ENCODE data around the gene SPRED2.

SPRED2 gene, protein sequence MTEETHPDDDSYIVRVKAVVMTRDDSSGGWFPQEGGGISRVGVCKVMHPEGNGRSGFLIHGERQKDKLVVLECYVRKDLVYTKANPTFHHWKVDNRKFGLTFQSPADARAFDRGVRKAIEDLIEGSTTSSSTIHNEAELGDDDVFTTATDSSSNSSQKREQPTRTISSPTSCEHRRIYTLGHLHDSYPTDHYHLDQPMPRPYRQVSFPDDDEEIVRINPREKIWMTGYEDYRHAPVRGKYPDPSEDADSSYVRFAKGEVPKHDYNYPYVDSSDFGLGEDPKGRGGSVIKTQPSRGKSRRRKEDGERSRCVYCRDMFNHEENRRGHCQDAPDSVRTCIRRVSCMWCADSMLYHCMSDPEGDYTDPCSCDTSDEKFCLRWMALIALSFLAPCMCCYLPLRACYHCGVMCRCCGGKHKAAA

DNA sequence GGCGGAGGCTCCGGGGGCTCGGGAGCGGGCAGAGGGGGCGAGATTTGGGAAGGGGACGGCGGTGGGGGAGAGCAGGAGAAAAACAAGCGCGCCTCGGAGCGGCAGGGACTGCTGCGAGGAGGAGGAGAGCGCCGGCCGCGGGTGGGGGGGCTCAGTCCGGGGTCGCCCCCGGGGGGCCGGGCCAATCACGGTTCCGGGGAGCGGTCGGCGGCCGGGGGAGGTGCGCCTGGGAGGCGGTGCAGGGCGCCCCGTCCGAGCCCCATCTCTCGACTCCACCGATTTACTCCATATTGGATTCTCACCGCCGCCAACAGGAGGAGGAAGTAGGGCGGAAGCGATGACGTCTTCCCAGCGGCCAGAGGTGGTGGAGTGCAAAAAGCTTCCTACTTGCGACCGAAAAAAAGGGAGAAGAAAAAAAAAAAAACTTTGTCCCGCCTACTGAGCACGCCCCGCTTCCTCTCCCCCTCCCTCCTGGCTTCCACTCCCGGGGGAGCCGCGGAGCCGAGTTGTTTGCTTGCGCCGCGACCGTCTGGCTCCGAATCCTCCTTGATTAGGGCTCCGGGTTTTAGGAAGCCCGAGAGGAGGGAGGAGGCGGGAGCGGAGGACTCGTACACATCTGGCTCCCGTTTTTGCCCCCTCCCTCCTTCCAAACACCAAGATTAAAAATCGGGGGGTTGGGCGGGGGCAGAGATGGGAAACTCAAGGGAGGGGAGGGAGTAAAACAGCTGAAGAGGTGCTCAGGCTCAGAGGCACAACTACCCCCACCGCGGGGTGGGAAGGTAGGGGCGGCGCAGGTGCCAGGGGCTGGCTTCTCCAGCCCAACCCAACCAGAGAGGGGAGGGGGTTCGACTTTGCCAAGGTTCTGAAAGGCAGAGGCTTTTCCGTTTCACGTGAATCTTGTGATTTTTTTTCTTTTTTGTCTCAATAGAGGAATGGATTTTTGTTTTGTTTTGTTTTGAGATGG, at the start of gene SPRED2:
Gene SPRED2 (minus strand): TSS at position 373 of the 964 bp plus-strand sequence. CDS start 612 bp downstream, outside the sequence.
- FAIRE-seq (peak; percentile 79), DNase-seq (ENCODE audit: low spot score) (peak; percentile 89)

DNA sequence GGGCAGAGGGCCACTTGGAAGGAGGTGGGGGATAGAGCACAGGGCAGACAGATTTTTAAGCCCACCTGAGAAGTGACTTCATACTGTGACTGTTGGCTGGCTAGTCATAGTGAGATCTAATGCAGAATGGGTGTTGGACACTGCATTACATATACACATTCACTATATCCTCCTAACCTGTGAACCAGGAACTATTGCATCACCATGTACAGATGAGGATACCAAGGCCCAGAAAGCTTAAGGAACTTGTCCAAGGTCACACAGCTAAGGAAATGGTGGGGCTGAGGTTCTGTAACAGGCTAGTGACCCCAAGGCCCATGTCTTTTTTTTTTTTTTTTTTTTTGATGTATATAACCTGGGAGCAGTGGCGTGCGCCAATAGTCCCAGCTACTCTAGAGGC, 49.6 kb upstream of the SPRED2 start:
- no peak for DNase-seq (ENCODE audit: low spot score)

GRCh38 chr2:65479524-65479923, 47.1 kb upstream of the SPRED2 start:
- FAIRE-seq (no peak), DNase-seq (ENCODE audit: low spot score) (no peak)

More for the DNA sequence above, 49.6 kb upstream of the SPRED2 start:
- no peak for FAIRE-seq

- DNase-seq (ENCODE audit: low spot score) (no peak), FAIRE-seq (no peak)
These were observed 46.2 kb upstream of the SPRED2 start for GRCh38 chr2:65478498-65479135.

GRCh38 chr2:65477590-65477989, 45.2 kb upstream of the SPRED2 start:
- DNase-seq (ENCODE audit: low spot score) (no peak), FAIRE-seq (no peak)

- DNase-seq (ENCODE audit: low spot score), result no peak
- FAIRE-seq, result no peak
These were observed 44.4 kb upstream of the SPRED2 start for GRCh38 chr2:65476778-65477177.

- no peak for DNase-seq (ENCODE audit: low spot score)
- no peak for FAIRE-seq
These were observed 42.6 kb upstream of the SPRED2 start for GRCh38 chr2:65475000-65475399.

DNA sequence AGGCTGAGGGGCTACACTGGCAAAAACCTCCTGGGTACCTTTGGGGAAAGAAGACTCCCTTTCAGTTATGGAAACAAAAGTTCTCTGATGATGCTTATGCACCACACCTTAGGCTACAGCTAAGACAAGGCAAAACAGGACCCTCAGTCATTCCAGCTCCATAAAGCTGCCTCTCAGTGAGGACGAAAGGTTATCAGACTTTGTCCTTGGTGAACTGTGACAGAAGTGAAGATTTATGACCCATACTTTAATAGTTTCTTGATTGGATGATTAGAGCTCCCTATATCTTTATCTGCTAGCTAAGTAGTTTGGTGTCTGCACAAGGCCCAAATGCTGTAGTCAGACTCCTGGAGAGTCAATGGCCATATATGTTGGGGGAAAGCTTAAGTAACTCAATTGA, 40.6 kb upstream of the SPRED2 start:
- DNase-seq (ENCODE audit: low spot score) (no peak), FAIRE-seq (no peak)

DNA sequence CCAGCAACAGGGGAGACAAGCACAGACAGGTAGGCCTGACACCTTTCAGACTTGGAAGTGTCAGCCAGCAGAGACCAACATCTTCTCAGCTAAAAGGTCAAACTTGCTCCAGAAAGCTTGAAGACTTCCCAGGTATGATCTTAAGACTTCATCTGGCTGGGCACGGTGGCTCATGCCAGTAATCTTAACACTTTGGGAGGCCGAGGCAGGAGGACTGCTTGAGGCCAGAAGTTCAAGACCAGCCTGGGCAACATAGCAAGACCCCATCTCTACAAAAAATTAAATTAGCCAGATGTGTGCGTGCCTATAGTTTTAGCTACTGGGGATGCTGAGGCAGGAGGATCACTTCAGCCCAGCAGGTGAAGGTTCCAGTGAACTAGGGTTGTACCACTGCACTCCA, 39.0 kb upstream of the SPRED2 start:
- FAIRE-seq (no peak), DNase-seq (ENCODE audit: low spot score) (no peak)

DNA sequence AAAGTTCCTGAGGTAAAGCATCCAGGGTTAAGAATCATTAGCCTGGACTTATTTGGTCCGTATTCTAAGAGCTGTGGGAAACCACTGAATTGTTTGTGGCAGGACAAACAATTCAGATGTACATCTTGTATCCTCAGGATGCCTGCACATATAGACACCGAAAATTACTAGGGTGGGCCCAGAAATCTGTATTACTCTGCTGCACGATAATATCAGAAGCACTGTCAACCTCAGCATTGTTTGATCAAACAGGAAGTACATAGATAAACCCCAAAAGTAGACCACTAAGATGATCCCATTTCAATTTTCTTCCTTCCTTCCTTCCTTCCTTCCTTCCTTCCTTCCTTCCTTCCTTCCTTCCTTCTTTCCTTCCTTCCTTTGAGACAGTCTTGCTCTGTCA, 34.2 kb upstream of the SPRED2 start:
- FAIRE-seq, result no peak
- no peak for DNase-seq (ENCODE audit: low spot score)

GRCh38 chr2:65465857-65466256, 33.5 kb upstream of the SPRED2 start:
- FAIRE-seq, result no peak

GRCh38 chr2:65465124-65465523, 32.7 kb upstream of the SPRED2 start:
- FAIRE-seq (no peak), DNase-seq (ENCODE audit: low spot score) (no peak)

More at GRCh38 chr2:65465857-65466256, 33.5 kb upstream of the SPRED2 start:
- DNase-seq (ENCODE audit: low spot score), result no peak

GRCh38 chr2:65464604-65465003, 32.2 kb upstream of the SPRED2 start:
- FAIRE-seq, result no peak
- DNase-seq (ENCODE audit: low spot score), result no peak

- FAIRE-seq (no peak), DNase-seq (ENCODE audit: low spot score) (peak; percentile 52)
These were observed 26.6 kb upstream of the SPRED2 start for GRCh38 chr2:65458999-65459398.

DNA sequence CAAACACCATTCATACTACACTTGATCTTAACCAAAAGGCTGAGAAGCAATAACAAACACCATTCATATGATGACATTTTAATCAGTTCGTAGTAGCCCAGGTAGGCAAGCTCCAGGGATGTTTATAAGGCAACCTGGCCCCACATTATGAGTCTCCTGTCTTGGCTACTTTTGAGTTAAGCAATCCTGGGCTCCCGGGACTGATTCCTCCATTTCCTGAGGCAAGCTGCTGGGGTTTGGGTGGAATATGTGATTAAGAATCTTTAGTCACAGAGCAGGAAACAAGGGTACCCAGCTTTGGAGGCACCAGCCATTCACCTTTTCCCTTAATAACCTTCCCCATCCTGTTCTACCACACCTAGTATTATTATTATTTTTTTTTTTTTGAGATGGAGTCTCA, 24.5 kb upstream of the SPRED2 start:
- FAIRE-seq (no peak), DNase-seq (ENCODE audit: low spot score) (no peak)

- peak; percentile 96 for FAIRE-seq
These were observed 23.7 kb upstream of the SPRED2 start for GRCh38 chr2:65456064-65456463.

DNA sequence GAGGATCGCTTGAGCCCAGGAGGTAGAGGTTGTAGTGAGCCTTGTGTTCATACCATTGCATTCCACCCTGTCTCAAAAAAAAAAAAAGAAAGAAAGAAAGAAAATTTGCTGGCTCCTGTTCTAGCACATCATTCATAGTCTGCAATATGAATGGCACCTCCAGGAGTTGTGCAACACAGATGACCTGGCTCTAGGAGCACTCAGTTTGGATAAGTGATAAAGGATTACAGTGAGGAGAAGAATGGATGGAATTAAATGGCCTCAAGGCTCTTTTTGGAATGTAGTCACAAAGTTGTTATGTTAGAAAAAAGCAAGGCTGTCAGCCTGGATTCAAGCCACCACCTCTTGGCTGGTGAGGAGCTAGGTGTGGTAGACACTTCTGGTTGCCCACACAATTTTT, 21.5 kb upstream of the SPRED2 start:
- no peak for FAIRE-seq
- DNase-seq (ENCODE audit: low spot score), result no peak

More at GRCh38 chr2:65456064-65456463, 23.7 kb upstream of the SPRED2 start:
- DNase-seq (ENCODE audit: low spot score), result peak; percentile 91

DNA sequence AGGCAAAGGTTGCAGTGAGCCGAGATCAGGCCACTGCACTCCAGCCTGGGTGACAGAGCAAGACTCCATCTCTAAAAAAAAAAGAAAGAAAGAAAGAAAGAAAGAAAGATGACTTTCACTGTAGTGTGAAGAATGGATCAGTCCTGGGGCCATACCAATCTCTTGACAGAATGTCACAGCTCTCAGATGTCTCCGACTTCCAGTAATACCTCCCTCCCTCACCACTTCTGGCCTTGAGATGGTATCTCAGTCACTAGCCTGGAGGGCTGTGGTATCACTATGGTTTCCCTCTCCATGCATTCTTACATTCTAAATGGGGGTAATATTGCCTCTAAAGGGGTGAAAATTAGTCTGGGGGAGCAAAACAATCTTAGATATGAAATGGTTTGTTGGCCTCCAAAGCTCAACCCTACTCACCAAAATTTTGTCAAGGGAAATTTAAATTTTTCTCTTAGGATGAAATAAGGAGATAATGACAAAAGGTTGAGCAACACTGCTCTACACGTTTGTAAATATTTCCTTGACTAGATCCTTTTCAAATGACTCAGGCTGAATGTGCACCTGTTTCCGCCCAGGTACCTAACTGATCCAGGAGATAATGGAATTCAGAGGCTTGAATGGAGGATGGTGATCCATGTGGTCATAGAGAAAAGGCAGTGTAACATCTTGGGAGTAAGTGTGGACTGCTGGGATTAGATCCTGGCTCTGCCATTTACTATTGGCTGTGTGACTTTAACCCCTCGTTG, 19.9 kb upstream of the SPRED2 start:
- DNase-seq (ENCODE audit: low spot score) (no peak), FAIRE-seq (no peak)

GRCh38 chr2:65450810-65451209, 18.4 kb upstream of the SPRED2 start:
- DNase-seq (ENCODE audit: low spot score) (no peak), FAIRE-seq (no peak)

GRCh38 chr2:65450393-65450792, 18.0 kb upstream of the SPRED2 start:
- FAIRE-seq (no peak), DNase-seq (ENCODE audit: low spot score) (no peak)

Data from RCC 7860 (cell line).